ENCODE data around the gene KIAA1755. TPM values are rescaled to one million over a fixed set of nuclear protein-coding genes. Genes with fewer than 3 reads are reported as not detected.

The KIAA1755 gene
- total and polyA plus RNA-seq, 9 of the 15 experiments (the other 6 are each of a cell fraction or from before 2014, with no cell fraction given) = not detected

- TF ChIP-seq BRF2 (IDR thresholded peaks at IDR 0.05; ENCODE audit: borderline replicate concordance, insufficient read depth, insufficient read length) (no peak), MYBL2 (IDR thresholded peaks at IDR 0.05; ENCODE audit: low read depth) (no peak), MYBL2 (CRISPR knock-in tag; IDR thresholded peaks at IDR 0.05; ENCODE audit: borderline replicate concordance) (no peak), MAFK (IDR thresholded peaks at IDR 0.05; ENCODE audit: low read length) (peak; percentile 97), ZNF449 (CRISPR knock-in tag; IDR thresholded peaks at IDR 0.05) (no peak)
Observed at GRCh38 chr20:38187517-38187916, 73.0 kb downstream of the KIAA1755 start (continued).

- POLR2A ChIA-PET = no interaction called here
Observed at GRCh38 chr20:38186788-38187221, 73.7 kb downstream of the KIAA1755 start.

More at GRCh38 chr20:38186788-38187221, 73.7 kb downstream of the KIAA1755 start:
- H3K36me3 ChIP-seq (ENCODE audit: control insufficient read depth, insufficient read depth, low read length) = no peaks in the 10 kb centered on the region
- H2AFZ ChIP-seq (ENCODE audit: low read depth, low read length) = no peak overlapping the region
- FAIRE-seq (no peak), DNase-seq (ENCODE audit: extremely low read depth in 1 of 4, low spot score in 3 of 4) (no peak), ATAC-seq (no peak)
- no peaks in the 10 kb centered on the region for H3K9me1 ChIP-seq (ENCODE audit: control insufficient read depth, insufficient read depth, low read length)
- no peaks in the 10 kb centered on the region for H3K79me2 ChIP-seq (ENCODE audit: control insufficient read depth, insufficient read depth, low read length)
- peaks cover 0 to 3% of the 10 kb centered on the region in 2 experiments; a peak in 1 of 5 replicates for H3K4me1 ChIP-seq (replicated peaks in 1 of 2; ENCODE audit: control insufficient read depth in 2 of 2, insufficient read depth in 2 of 2, low read length in 2 of 2)
- in situ Hi-C loops (cut with MboI) (no loop called here), intact Hi-C loops (cut with micrococcal nuclease) (no loop called here)
- H3K27me3 ChIP-seq (ENCODE audit: control insufficient read depth in 2 of 2, insufficient read depth in 2 of 2, low read length in 2 of 2) = peaks cover 23 to 26% of the 10 kb centered on the region in 2 experiments; a peak in 4 of 5 replicates
- H3K9me3 ChIP-seq (replicated peaks; ENCODE audit: control insufficient read depth, insufficient read depth, low read depth, low read length) = no peaks in the 10 kb centered on the region
- no peak overlapping the region for H3K4me2 ChIP-seq (ENCODE audit: insufficient read depth, low read length)
- TF ChIP-seq ZNF263 (CRISPR knock-in tag; IDR thresholded peaks at IDR 0.05; ENCODE audit: borderline replicate concordance) (0 out of 2 replicates have a peak, but pooled peaks have one; percentile 46), SRF (CRISPR knock-in tag; IDR thresholded peaks at IDR 0.05) (no peak), ZNF408 (CRISPR knock-in tag; IDR thresholded peaks at IDR 0.05; ENCODE audit: low read depth) (no peak)
- no peak overlapping the region for H3K4me3 ChIP-seq
- WGBS (ENCODE audit: insufficient coverage, low coverage, missing lambda C conversion rate) = 3% methylated on average over 4 of the region's 5 CpGs
- CTCF ChIA-PET (ENCODE audit: low intra/inter-chr PET ratio) = no interaction called here
- no peak overlapping the region for H3K27ac ChIP-seq (ENCODE audit: extremely low read depth, low read depth, low read length)
- no peak overlapping the region for H3K9ac ChIP-seq (ENCODE audit: insufficient read depth in 1 of 2, low read depth in 2 of 2, low read length in 2 of 2)
- BruUV-seq (replicated peaks) = no TSS peak
- peaks cover 3% of the 10 kb centered on the region; the same call in 1 of the 2 replicates for H4K20me1 ChIP-seq (replicated peaks; ENCODE audit: control insufficient read depth, insufficient read depth, low read length)

Data from K562 (cell line).